IPS DF 6.9 (cell line): ENCODE measurements around the gene CNST.
"Not testable (repeated sequence)": the region's sequence is repeated elsewhere in the genome, so short reads cannot be mapped to it uniquely, and the experiment has no call there.

Experiments used
- DNase-seq: peaks from one replicate; pipeline ENCODE4 v3.0.0-alpha.2; 2013; ENCODE audit warnings: low read depth, low spot score
- H3K27ac ChIP-seq: one replicate; pipeline ENCODE4 v1.5.1; 2013; ENCODE audit warnings: low read length, control low read depth
- H3K27me3 ChIP-seq: 2 replicates; pipeline ENCODE4 v1.6.1; 2013; ENCODE audit warnings: mild to moderate bottlenecking, low read length; ENCODE audit not compliant: control insufficient read depth, insufficient read depth
- H3K36me3 ChIP-seq: 2 replicates; pipeline ENCODE4 v1.6.1; 2013; ENCODE audit warnings: low read length; ENCODE audit not compliant: control insufficient read depth, insufficient read depth
- H3K4me1 ChIP-seq: 2 replicates; pipeline ENCODE4 v1.6.1; 2013; ENCODE audit warnings: low read length; ENCODE audit not compliant: control insufficient read depth, insufficient read depth
- H3K4me3 ChIP-seq: 2 replicates; pipeline ENCODE4 v1.5.1; 2013; ENCODE audit warnings: mild to moderate bottlenecking, low read length
- H3K9me3 ChIP-seq: 2 replicates; pipeline ENCODE4 v1.6.1; 2013; ENCODE audit warnings: low read length, inconsistent platforms; ENCODE audit not compliant: control insufficient read depth, insufficient read depth
- WGBS: extraction: QIAGEN DNeasy Blood & Tissue Kit; methylation state at CpG from one replicate; pipeline ENCODE4 v1.1.7; 2013; ENCODE audit warnings: mixed read lengths, missing lambda C conversion rate; ENCODE audit not compliant: insufficient read length, insufficient coverage; 5-methylcytosine and 5-hydroxymethylcytosine counted together

Gene CNST

DNA sequence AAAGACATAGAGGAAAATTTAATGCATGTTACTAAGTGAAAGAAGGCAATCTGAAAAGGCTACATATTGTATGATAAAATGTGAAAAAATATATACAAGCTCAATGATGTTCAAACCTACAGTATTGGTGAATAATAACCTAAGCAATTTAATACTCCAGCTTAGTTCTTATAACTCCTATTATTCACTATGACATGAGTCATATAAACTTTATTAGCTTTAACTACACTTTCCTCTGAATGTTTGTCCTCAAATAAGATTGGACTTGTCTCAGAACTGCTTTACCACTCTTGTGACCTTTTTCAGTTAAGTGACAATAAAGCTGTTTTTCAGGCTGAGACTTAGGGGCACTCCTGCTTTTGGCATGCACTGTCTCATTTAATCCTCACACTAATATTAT is 50.9 kb downstream of the CNST start:
- H3K4me1 ChIP-seq = peaks cover 1% of the 10 kb centered on the region; the same call in 1 of the 2 replicates
- no peak for DNase-seq
- H3K4me3 ChIP-seq = no peak overlapping the region
- H3K27ac ChIP-seq = no peak overlapping the region
- no peaks in the 10 kb centered on the region for H3K9me3 ChIP-seq
- no peaks in the 10 kb centered on the region for H3K27me3 ChIP-seq
- H3K36me3 ChIP-seq = no peaks in the 10 kb centered on the region

DNA sequence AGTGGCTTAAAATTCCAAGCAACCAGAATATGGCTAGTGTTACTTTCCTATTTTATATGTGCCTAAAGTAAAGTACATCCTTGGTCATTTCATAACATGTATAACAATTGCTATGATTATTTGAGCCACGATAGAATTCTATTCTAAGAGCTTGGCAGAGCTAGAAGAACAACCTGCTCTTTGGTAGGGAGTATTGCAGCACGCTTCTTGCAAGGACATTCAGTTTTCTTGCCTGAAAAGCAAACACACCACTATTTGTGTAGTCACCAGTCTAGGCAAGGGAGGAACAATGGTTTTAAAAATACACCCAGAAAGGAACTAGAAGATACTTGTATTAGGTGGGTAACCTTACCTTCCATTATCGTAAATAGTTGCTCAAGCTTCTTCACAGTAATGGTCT is 51.5 kb downstream of the CNST start:
- no CpG with 5 or more reads among the region's 3 CpGs for WGBS
- no peak overlapping the region for H3K4me3 ChIP-seq
- DNase-seq = no peak

DNA sequence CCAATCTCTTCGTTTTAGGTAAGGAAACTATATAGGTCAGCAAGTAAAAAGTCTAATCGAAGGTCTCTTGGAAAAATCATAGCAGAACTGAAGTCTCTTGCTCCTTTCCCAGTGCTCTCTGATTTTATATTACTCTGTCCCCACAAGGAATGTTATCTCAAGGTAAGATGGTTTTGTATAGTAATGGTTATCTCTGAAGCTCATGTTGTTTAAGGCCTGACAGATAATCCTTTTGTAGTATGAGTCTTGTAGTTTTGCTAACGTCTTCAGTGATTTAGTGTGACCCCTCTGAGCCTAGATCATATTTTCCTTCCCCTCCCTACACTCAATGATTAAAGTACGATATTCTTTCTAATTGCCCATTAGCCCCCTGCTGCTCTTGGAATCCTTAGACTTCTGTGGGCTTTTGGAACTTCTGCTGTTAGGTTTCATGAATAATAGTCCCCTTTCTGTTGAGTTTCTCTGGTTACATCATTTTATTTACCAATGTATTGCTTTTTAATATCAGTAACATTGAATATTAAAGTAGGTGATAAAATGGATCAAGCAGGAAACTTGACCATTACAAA is 52.1 kb downstream of the CNST start:
- Histone ChIP-seq H3K36me3 (no peaks in the 10 kb centered on the region), H3K27ac (no peak overlapping the region), H3K9me3 (no peaks in the 10 kb centered on the region), H3K4me1 (peaks cover 1% of the 10 kb centered on the region; the same call in 1 of the 2 replicates), H3K27me3 (no peaks in the 10 kb centered on the region), H3K4me3 (no peak overlapping the region)
- DNase-seq = no peak
- WGBS = no CpG with 5 or more reads among the region's 4 CpGs

More for the DNA sequence above, 51.5 kb downstream of the CNST start:
- peaks cover 1% of the 10 kb centered on the region; the same call in 1 of the 2 replicates for H3K4me1 ChIP-seq
- no peaks in the 10 kb centered on the region for H3K27me3 ChIP-seq
- H3K9me3 ChIP-seq = no peaks in the 10 kb centered on the region
- H3K36me3 ChIP-seq = no peaks in the 10 kb centered on the region
- H3K27ac ChIP-seq = no peak overlapping the region

DNA sequence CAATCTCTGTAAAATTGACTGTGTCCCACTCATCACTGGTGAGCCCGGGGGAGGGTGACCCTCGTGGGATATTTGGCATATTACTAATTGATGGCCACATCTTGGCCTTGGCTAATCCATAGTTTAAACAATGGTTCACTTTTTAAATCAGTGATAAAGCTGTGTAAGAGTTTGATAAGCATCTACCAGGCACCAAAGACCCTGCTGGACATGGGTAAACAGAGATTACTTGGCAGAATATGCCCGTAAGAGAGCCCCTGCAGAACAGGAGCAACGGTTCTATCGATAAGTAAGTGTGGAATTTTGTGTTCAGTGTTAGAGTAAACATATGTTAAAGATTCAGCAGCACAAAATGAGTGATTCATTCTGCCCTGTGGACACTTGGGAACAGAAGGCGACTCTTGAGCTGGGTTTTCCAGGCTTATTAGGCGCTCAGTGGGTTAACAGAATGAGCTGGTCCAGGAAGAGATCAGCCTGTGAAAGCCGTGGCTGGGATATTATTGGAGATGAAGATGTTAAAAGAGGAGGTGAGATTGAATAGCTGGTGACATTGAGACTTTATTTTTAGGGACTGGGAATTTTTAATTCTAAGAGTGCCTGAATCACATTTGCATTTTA is 55.9 kb downstream of the CNST start:
- WGBS = 100% methylated on average over 1 of the region's 8 CpGs
- Histone ChIP-seq H3K27ac (no peak overlapping the region), H3K4me1 (peaks cover 1% of the 10 kb centered on the region; the same call in 1 of the 2 replicates), H3K36me3 (no peaks in the 10 kb centered on the region), H3K27me3 (no peaks in the 10 kb centered on the region), H3K4me3 (no peak overlapping the region), H3K9me3 (no peaks in the 10 kb centered on the region)
- DNase-seq = no peak

DNA sequence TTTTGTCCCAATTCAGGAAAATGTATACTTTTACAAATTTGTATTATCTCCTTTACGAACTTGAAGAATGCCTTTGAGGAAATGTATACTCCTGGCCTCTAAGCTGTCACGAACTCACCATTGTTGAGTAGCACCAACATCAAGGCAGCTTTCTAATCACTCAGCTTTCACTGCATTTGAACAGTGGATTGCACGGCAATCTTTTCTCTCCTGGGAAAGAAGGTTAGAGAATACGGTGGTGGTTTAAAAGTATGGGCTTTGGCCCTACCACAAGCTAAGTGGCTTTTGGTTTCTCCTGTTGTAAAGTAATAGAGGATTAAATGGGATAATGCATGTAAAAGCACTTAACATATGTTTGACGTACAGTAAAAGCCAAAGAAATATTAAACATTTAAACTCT is 57.8 kb downstream of the CNST start:
- Histone ChIP-seq H3K4me3 (no peak overlapping the region), H3K4me1 (no peaks in the 10 kb centered on the region), H3K9me3 (no peaks in the 10 kb centered on the region), H3K27me3 (no peaks in the 10 kb centered on the region), H3K36me3 (no peaks in the 10 kb centered on the region), H3K27ac (no peak overlapping the region)
- DNase-seq = no peak
- WGBS = no CpG with 5 or more reads among the region's 5 CpGs

DNA sequence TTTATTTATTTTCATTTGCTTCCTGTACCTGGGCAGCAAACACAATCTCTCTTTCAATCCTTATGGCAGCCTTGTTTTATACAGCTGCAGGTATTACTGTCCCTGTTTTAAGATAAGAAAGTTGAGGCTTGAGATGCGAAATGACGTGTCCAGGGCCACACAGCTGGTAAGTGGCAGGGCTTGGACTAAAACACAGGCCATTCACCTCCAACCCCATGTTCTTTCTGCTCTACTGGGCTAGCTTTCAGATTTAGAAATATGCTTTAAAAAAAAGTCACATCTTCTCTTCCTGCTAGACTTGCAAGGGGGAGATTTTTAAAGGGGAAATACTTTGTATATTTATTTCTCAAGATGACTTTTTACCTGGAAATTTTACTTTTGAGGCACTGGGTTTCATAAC is 62.8 kb downstream of the CNST start:
- no peak for DNase-seq
- H3K4me1 ChIP-seq = no peaks in the 10 kb centered on the region
- no peaks in the 10 kb centered on the region for H3K9me3 ChIP-seq
- H3K27me3 ChIP-seq = no peaks in the 10 kb centered on the region
- H3K4me3 ChIP-seq = no peak overlapping the region
- no peaks in the 10 kb centered on the region for H3K36me3 ChIP-seq
- no CpG with 5 or more reads among the region's 2 CpGs for WGBS
- no peak overlapping the region for H3K27ac ChIP-seq

DNA sequence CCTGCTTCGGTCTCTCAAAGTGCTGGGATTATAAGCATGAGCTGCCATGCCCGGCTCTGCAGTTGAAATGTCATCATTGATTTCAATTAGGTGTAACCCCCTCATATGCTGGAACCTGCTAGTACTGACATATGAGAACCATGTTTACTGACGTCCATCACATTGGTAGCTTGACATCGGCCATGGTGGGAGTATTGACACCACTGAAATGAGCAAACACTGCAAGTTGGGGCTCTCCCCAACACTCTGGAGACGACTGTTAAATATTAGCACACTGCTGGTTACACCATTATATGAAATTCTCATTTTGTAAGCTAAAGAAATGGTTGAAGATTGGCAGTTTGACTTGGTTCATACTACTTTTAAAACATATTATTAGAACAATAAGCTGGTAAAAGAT is 63.7 kb downstream of the CNST start:
- H3K36me3 ChIP-seq = no peaks in the 10 kb centered on the region
- H3K27me3 ChIP-seq = no peaks in the 10 kb centered on the region
- no peaks in the 10 kb centered on the region for H3K9me3 ChIP-seq
- H3K4me1 ChIP-seq = no peaks in the 10 kb centered on the region
- no peak overlapping the region for H3K27ac ChIP-seq
- no peak for DNase-seq
- WGBS = no CpG with 5 or more reads among the region's 5 CpGs
- H3K4me3 ChIP-seq = no peak overlapping the region

DNA sequence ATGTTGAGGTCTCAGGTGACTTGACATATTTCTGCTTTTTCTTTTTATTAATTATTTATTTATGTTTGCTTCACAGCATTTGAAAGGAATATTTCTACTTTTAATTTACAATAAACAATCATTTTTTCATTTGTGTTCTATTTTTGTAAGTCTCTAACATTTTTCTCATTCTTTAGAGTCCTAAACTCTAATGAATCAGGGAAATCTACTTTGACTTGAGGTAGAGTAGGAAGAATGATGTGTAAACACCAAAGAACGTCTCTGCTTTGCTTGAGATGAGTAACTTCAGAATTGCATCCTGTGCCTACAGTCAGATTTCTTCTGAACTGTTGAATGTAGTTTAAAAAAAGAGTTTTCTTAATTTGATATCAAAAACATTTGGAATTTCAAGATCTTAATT is 65.2 kb downstream of the CNST start:
- no CpG with 5 or more reads among the region's 1 CpG for whole genome bisulfite sequencing
- Histone ChIP-seq H3K36me3 (no peaks in the 10 kb centered on the region), H3K27me3 (no peaks in the 10 kb centered on the region), H3K27ac (no peak overlapping the region), H3K9me3 (no peaks in the 10 kb centered on the region), H3K4me3 (no peak overlapping the region), H3K4me1 (no peaks in the 10 kb centered on the region)
- DNase-seq = no peak

DNA sequence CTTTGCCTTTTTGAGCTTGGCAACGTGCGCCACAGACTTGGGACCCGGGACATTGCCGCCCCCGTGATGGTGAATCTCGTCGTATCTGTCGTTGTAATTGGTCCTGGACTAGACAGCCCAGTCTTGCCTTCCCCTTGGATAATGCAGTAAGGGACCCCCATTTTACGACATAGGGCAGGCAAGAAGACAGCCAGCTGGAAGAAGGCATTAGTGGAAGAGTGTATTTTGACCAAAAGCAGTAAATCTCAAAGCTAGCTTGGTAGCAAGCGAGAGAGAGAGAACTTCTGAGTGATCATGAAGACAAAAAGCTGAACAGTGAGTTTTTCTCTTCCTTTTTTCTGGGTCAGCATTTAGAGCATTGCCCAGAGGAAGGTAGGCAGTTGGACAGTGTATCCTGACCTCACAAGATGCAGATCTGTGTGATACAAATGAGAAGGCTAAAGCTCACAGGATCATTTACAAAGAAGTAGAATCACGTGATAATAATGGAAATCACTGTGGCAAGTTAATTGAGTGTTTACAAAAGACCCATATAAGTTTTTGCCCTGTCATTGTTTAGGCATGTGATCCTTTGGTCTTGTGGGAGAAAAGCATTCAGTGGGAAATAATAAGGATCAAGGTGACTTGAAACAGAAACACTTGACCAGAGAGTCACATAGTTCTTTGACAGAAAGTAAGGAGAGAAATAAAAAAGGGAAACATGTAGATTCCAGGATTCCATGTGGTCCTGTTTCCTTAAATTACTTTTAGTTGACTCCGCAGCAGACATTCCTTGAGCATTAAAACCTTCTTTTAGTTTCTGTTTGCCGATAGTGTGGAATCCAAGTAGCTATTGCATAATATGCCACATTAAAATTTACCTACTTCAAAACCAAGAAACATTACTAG is 66.3 kb downstream of the CNST start:
- H3K4me1 ChIP-seq = no peaks in the 10 kb centered on the region

DNA sequence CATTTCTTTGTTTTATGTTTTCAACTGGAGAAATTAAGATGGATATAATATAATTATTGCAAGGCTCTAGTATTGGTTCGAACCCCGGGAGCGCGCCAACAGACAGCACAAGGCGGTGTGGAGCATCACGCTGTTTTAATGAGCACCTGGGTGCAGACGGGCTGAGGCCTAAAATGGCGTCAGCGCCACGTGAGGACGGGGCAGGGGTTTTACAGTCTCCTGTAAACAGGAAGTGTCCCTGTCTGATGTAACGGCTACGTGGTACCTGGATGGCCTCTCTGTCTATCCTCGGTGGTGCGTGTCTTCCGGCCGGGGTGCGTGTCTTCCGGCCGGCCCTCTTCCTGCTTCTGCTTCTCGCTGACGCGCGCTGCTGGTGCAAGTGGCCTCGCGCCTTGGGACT is 68.4 kb downstream of the CNST start:
- H3K36me3 ChIP-seq, H3K4me3 ChIP-seq, H3K4me1 ChIP-seq, H3K27me3 ChIP-seq, H3K9me3 ChIP-seq, DNase-seq, H3K27ac ChIP-seq: not testable (repeated sequence)
- WGBS = no CpG with 5 or more reads among the region's 26 CpGs

More for the DNA sequence above, 66.3 kb downstream of the CNST start:
- Histone ChIP-seq H3K36me3 (no peaks in the 10 kb centered on the region), H3K27me3 (no peaks in the 10 kb centered on the region), H3K27ac (no peak overlapping the region), H3K4me3 (no peak overlapping the region), H3K9me3 (no peaks in the 10 kb centered on the region)
- no peak for DNase-seq
- no CpG with 5 or more reads among the region's 13 CpGs for WGBS
